Measurements from ENCODE around the gene DEK.
A peak's percentile ranks its signal among the peaks of the same experiment; 100 is the strongest.

The DEK gene

DNA sequence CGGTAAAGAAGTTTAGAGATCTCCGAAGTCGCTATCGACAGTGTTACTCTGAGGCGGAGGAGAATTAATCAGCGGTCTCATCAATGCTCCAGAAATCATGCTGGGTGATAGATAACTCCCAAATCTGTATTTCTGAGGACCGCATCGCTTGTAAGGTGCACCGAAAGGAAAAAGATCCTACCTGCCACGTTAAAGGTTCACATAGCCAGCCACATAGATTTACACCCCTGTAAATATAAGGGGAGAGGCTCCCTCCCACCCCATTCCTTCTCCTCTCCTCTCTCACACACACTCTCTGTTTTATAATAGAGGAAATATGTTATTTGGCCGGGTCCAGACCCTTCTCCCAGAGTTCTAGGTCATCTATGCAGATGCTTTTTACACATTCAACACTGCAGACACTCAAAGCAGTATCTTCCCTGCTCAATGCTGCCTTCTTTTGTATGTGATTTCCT is 620 bp upstream of the DEK start:
- DNase-seq, result no peak

DNA sequence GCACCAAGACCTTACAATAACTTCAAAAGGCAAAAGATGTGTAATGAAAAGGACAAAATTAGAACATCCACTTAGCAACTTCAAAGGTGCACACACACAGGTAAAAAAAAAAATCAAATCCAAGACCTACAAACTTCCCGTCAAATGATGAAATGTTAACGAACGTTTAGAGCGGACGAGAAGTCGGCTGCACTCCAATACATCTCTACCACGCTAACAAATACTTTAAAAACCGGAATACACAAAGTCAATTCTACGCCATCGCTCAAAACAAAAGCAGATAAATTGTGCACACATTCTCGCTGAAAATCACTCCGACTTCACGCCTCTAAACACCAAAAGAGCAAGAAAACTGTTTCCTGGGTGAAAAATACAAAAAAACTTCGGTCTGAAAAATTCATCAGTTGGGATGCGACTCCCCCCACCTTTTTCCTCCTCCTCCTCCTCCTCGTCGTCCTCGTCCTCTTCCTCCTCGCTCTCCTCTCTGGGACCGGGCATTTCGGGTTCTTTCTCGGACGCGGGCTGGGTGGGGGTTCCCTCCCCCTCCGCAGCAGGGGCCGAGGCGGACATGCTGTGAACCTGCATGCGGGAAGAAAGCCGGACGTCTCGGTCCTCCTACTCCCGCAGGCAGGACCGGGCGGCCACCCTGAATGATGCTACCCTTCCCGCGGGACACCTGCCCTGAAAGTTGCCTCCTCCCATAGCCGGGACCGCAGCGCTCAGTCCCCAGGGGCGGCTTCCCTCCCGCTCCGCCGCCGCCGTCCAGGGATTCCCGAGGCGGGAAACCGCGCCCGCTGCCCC is 712 bp downstream of the DEK start:
- DNase-seq, result peak; percentile 41 to 46

DNA sequence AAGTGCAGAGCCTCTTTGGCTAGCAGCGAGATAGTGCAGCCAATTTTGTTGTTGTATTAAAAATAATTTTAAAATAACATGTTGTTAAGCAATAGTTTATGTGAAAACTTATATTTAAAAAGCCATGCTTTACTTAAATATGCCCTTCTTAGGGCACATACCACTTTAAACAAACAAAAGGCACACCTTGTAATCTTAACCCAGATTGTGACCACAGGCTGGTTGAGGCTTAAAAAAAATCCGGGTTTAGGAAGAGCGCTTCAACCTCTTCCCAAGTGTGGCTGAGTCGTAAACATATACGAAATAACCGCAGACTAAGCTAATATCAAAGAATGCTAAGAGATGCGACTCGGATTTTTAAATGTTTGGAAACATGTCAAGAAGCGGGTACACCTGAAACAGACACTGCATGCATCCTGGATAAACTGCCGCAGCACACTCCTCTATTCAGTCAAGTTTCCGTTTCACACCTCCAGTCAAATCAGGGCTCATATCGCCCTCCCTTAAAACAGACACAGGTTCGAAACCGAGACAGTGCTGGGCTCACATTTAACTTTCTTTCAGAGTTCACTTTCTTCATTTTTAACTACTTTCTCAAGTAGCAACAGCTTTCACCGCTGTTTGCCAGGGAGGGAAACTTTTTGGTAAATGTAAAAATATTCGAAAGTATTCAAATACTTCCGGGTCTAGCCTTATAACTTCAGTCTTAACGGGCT is 1.5 kb downstream of the DEK start:
- DNase-seq, result peak; percentile 40 to 49

DNA sequence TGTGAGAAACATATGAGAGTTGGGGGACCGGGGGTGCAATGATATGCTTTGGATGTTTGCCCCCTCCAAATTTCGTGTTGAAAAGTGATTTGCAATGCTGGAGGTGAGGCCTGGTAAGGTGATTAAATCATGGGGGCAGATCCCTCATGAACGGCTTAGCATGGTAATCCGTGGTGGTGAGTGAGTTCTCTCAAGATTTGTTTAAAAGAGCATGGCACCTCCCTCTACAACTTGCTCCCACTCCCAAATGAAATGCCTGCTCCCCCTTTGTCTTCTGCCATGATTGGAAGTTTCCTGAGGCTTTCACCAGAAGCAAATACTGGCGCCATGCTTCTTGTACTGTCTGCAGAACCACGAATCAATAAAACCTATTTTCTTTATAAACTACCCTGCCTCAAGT is 2.5 kb downstream of the DEK start:
- no peak for DNase-seq

DNA sequence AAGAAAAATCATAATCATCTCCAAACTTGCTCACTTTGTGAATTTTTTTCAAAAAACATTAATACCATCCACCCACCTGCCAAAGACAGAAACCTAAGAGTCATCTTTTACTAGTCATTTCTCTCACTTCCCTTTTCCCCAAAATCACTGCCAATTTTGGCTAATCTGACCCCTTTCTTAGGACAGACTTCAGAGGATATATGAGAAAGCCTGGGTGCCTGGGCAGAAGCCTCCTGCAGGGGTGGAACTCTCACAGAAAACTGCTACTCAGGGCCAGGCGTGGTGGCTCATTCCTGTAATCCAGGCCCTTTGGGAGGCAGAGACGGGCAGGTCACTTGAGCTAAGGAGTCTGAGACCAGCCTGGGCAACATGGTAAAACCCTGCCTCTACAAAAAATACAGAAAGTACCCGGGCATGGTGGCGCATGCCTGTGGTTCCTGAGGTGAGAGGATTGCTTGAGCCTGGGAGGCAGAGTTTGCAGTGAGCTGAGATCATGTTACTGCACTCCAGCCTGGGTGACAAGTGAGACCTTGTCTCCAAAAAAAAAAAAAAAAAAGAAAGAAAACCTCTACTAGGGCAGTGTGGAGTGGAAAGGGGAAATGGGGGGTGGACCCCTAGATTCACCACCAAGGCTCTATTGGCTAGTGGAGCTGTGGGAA is 3.8 kb downstream of the DEK start:
- peak; percentile 26 to 34 for DNase-seq

DNA sequence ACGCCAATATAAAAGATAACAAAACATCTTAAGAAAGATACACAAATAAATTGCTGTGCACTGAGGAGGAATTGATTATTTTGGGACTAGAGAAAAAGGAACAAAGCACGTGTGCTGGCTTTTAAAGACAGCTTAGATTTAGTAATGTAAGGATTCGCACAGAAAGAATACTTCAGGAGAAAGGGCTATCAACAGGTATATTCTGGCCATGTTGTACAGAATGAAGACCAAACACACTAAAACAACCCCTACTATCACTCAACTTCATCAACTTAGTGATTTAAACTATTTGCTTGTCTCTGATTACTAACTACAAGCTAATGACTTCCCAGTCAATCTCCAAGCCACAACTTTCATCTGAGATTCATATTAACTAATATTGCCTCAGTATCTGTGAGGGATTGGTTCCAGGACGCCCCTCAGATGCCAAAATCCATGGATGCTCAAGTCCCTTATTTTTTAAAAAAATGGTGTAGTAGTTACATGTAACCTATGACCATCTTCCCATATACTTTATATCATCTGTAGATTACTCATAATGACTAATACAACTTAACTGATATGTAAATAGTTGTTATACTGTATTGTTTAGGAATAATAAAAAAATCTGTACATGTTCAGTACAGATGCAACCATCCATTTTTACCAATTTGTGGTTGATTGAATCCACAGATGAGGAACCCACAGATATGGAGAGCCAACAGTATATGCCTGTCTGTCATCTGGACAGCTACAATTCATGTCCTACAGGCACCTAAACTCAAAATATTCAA is 4.5 kb downstream of the DEK start:
- no peak for DNase-seq

DNA sequence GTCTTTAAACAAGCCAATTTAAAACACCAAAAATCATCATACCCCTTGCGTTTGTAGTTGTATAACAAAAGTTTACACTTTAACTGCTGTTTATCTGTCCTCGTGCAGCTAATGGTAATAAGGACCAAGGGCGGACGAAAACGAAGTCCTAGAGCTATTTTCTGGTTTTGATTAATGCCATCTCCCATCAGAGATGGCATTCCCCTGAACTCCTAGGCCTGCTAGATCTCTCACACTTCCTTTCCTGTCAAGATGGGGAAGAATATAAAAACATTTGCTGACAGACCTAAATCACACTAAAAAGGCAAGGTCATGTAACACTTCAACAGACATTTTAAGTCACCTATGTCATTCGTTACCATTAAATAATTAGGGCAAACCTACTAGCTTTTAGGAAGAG is 9.5 kb downstream of the DEK start:
- no peak for DNase-seq

DNA sequence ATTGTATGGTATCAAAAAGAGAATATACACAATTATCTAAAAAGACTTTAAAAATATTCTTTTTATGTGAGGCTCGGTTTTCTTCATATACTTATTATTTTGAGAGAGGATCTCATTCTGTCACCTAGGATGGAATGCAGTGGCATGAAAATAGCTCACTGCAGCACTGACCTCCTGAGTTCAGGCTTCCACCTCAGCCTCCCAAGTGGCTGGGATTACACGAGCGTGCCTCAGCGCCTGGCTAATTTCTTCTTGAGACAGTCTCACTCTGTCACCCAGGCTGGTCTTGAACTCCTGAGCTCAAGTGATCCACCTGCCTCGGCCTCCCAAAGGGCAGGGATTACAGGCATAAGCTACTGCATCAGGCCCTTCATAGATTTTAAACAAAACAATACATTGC is 10.7 kb downstream of the DEK start:
- no peak for DNase-seq

DNA sequence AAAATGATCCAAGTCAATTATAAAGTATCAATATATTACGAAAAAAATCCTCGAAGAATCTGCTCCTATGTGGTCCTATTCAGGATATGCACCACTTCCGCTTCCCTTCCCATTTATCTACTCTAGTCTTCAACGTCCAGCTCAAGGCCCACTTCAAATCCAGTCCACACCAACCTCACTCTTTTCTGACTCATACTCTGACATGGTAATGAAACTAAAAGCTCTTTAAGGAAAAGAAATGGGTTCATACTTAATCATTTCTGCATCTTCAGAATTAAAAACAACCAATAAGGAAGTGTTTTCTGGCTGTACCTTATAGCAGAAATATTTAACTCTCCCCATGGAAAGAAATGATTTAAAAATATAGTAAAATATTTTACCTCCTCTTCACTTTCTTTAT is 15.1 kb downstream of the DEK start:
- DNase-seq, result no peak

DNA sequence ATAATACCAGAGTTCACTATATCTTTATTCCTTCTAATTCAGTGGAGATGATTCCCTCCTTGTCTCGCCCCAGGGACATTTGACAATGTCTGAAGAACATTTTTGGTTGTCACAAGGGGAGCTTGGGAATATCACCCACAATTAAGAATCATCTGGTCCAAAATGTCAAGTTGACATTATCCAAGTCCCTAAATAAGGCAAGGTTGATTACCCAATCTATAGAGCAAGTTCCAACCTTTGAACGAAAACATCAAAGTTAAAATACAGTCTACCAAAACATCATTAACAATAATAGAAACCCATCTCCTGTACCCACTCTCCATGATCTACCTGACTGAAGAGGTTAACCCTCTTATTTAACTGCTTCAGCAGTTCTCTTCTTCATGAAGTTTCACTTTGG is 15.6 kb downstream of the DEK start:
- DNase-seq, result no peak

DNA sequence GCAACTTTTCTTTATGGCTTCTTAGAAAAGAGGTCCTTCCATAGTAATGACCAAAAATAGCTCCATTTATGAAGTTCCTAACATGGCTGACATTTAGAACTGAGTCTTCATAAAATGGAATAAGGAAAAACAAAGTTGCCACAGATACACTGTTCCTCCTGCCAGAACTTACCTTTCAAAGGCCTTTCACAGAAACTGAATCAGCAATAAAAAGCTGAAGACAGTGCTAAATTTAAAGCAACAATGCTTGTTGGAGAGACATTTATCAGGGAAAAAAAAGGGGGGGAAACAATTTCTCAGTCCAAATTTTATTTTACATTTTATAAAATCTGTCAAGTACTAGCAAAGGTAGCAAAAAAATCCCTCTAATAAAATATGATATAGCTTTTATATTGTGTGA is 17.3 kb downstream of the DEK start:
- no peak for DNase-seq

DNA sequence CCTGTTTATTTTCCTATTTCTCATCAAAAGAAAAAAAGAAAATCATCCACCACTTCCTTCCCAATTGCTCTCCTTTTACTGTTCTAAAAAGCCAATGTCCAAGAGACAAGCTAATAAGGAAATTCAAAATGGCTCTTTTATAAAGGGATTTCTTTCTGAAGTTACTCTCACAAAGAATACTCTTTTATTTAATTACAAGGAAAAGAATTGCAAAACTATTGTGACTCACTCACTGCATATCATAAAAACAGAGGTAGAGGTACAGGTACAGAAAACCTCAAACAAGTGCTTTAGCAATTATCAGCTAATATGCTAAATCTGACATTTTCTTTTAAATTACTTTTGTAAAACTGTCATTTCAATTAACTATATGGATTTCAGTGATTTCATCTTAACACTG is 18.1 kb downstream of the DEK start:
- DNase-seq, result no peak

DNA sequence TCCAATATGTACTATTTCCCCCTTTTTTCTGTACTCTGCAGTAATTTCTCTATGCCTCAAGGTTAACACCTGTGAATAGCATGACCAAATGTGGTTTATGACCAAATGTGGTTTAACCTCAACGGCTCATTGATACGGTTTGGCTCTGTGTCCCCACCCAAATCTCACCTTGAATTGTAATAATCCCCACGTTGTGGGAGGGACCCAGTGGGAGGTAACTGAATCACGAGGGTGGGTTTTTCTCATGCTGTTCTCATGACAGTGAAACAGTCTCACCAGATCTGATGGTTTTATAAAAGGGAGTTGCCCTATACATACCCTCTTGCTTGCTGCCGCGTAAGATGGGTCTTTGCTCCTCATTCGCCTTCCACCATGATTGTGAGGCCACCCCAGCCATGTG is 18.7 kb downstream of the DEK start:
- DNase-seq, result peak in 1 of 2 donors; percentile 34

DNA sequence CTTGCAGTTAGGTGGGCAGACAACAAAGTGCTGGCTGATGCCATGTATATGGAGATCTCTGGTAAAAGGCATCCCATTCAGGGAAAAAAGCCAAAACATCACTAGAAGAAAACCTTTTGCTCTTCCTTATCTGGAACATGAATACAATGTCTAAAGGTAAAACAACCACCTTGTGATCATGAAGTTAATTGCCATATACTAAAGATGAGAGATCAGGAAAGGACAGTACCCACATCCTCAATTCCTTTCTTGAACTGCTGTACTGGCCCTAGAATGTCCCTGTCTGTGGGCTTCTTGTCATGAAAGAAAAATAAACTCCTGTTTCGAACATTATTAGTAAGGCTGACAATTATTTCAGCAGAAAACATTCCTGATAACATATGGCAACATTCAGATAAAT is 19.3 kb downstream of the DEK start:
- no peak for DNase-seq

DNA sequence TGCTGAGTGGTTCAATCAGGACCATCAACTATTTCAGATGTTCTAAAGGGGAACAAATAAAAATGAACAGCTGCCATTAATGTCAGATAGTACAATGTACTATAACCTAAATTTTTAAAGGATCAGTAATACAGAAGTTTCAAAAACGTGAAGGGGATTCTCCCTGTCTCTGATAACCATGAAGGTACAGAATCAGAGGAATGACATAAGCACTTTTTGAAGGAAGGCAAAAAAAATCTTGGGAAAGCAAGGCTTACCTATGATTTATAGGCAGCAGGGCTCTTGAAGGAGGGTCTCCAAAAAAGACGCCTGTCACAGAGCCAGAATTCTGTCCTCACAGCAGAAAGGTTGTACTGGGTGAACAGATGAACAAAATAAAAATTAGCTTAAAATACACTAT is 20.1 kb downstream of the DEK start:
- no peak for DNase-seq

DNA sequence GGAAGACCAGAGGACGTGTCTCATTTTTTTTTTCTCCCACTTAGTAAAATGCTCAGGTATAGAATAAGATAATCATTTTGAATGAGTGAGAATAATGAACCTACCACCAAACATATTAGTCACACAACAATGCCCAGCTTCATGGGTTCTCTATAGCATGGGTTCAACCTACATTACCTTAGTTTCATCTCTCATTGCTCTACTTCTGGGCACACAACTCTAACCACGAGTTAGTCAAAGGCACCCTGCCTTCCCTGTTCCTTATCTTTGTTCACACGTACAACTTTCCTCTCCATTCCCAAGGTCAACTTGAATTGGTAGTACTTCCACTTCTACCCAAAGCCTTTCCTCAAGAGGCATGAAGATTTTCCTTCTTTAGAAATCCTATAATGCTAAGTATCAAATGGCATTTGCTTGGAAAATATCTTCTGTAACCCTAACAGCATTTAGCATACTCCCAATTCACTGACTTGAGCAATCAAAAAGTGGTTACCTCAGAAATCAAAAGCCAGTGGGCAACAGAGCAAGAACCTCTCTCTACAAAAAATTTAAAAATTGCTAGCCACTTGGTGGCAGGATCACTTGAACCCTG is 20.9 kb downstream of the DEK start:
- no peak for DNase-seq

DNA sequence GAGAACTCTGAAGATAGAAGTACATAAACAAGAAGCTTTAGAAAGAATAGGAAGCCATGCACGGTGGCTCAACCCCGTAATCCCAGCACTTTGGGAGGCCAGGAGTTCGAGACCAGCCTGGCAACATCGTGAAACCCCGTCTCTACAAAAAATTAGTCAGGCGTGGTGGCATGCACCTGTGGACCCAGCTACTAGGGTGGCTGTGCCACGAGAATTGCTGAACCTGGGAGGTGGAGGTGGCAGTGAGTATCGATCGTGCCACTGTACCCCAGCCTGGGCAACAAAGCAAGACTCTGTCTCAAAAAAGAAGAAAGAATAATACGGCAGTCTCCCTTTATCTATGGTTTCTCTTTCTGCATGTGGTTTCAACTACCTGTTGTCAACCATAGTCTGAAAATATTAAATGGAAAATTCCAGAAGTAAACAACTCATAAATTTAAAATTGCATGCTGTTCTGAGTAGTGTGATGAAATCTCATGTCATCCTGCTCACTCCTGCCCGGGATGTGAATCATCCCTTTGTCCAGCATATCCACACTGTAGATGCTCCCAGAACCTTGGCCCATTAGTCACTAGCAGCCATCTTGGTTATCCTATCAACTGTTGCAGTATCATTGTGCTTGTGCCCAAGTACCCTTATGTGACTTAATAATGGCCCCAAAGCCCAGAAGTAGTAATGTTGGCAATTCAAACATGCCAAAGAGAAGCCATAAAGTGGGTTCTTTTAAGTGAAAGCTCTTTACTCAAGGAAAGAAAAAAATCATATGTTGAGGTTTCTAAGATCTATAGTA is 22.1 kb downstream of the DEK start:
- DNase-seq, result no peak

DNA sequence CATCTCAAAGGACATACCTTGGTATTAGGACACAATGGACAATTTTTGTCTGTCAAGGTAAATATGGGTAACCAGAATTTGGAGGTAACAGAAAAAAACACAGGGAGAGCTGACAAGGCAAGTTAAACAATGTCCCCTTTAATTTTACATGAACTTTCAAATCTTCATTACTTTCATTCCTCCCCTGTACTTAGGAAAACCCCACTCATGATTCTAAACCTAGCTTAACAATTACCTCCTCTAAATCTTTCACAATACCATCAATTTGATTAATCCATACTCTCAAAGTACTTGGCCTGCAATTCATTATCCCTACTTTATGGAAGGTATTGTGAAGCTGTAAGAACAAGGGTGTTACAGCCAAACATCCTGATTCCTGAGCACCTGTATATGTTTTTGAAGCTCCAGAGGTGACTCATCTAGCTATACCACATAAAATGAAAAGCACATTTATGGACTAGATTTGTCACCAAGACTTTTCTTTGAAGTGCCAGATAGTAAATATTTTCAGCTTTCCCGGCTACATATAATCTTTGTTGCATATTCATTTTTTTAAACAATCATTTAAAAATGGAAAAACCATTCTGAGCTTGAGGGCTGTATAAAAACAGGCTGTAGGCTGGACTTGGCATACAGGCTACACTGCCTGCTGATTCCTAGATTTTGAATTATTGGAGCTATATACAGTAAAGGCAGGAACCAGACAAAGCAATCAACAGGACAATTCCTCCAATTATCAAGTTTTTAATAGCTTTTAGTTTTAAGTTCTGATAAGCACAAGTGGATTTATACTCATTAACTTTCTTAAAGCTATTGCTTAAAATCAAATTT is 22.9 kb downstream of the DEK start:
- DNase-seq, result no peak

DNA sequence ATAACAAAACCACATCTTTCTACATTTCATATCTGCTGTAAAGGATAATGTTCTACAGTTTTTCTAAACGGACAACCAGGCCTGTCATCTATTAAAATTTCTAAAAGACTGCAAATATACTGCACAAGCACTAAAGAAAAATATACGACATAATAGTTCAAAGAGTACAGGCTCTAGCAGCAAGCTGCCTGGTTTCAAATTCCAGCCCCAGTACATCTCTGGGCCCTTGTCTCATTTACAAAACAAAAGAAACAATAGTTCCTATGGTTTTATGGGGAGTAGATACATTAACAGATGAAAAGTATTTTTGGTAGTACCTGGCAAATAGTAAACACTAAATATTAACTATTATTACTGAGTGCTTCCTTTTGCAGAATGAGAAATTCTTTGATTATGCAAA is 24.1 kb downstream of the DEK start:
- no peak for DNase-seq

DNA sequence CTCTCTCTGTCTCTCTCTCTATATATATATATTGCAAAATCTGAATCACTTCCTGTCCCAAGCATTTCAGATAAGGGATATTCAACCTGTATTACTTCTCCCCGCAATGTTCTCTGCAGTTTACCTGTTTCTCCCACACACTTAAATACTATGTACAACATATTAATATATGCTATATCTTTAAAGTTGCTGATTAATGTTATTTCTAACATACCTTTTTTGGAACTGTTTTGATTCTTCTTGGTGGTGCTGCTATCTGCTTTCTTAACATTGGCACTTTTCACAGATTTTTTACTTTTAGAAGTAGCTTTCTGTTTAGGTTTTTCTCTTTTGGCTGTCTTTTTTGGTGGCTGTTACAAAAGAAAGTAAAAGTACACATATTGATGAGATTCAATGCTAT is 27.2 kb downstream of the DEK start:
- no peak for DNase-seq

DNA sequence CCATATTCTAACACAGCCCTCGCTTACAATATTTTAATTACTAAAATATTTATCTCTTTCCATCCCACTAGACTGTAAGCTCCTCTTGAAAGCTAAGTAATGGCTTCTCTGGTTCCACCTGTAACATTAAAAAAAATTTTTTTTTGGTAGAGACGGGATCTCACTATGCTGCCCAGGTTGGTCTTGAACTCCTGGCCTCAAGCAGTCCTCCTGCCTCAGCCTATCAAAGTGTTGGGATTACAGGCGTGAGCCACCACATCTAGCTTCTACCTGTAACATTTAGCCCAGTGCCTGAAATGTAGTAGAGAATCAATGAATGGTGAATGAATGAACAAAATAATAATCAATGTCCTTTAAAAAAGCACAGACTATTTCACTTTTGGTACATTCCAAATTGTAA is 28.8 kb downstream of the DEK start:
- no peak for DNase-seq
